Inflammatory macrophage (primary cell): ENCODE measurements around the gene ARSI.
A peak's percentile ranks its signal among the peaks of the same experiment; 100 is the strongest.
"Not testable (repeated sequence)": the region's sequence is repeated elsewhere in the genome, so short reads cannot be mapped to it uniquely, and the experiment has no call there.

ENCODE experiments used
- DNase-seq, 2 donors: peaks; one replicate each; pipeline ENCODE4 v3.0.0-alpha.2; 2020 to 2022

The ARSI gene

GRCh38 chr5:150264667-150265603 is 37.8 kb downstream of the ARSI start:
- peak in 1 of 2 donors; percentile 25 for DNase-seq

GRCh38 chr5:150263801-150264621 is 38.7 kb downstream of the ARSI start:
- peak in 1 of 2 donors; percentile 3 for DNase-seq

GRCh38 chr5:150263375-150263775 is 39.3 kb downstream of the ARSI start:
- no peak for DNase-seq

- DNase-seq: no peak
These were observed 40.2 kb downstream of the ARSI start for GRCh38 chr5:150262502-150262901.

GRCh38 chr5:150261231-150261630 is 41.5 kb downstream of the ARSI start:
- no peak for DNase-seq

- no peak for DNase-seq
These were observed 44.6 kb downstream of the ARSI start for GRCh38 chr5:150258130-150258529.

- DNase-seq: no peak
These were observed 45.3 kb downstream of the ARSI start for GRCh38 chr5:150257424-150257823.

- DNase-seq: no peak
These were observed 46.2 kb downstream of the ARSI start for GRCh38 chr5:150256410-150257064.

GRCh38 chr5:150255659-150256409 is 46.9 kb downstream of the ARSI start:
- no peak for DNase-seq

- no peak for DNase-seq
These were observed 47.9 kb downstream of the ARSI start for GRCh38 chr5:150254774-150255173.

- DNase-seq: no peak
These were observed 48.3 kb downstream of the ARSI start for GRCh38 chr5:150254363-150254762.

- no peak for DNase-seq
These were observed 49.1 kb downstream of the ARSI start for GRCh38 chr5:150253416-150254208.

- DNase-seq: no peak
These were observed 50.2 kb downstream of the ARSI start for GRCh38 chr5:150252489-150252888.

GRCh38 chr5:150251504-150251903 is 51.2 kb downstream of the ARSI start:
- DNase-seq: no peak

- no peak for DNase-seq
These were observed 53.0 kb downstream of the ARSI start for GRCh38 chr5:150249744-150250143.

GRCh38 chr5:150248946-150249345 is 53.8 kb downstream of the ARSI start:
- DNase-seq: no peak

GRCh38 chr5:150248493-150248892 is 54.2 kb downstream of the ARSI start:
- DNase-seq: not testable (repeated sequence)

GRCh38 chr5:150247726-150248125 is 55.0 kb downstream of the ARSI start:
- DNase-seq: no peak

GRCh38 chr5:150246835-150247234 is 55.9 kb downstream of the ARSI start:
- no peak for DNase-seq

- no peak for DNase-seq
These were observed 56.3 kb downstream of the ARSI start for GRCh38 chr5:150246429-150246828.
